ENCODE results near the gene LIPK.
A peak's percentile ranks its signal among the peaks of the same experiment; 100 is the strongest.
"Not testable (repeated sequence)": the region's sequence is repeated elsewhere in the genome, so short reads cannot be mapped to it uniquely, and the experiment has no call there.

The LIPK gene

GRCh38 chr10:88721392-88721791, 15.3 kb downstream of the LIPK start:
- DNase-seq (ENCODE audit: low spot score): no peak

GRCh38 chr10:88725798-88726197, 19.7 kb downstream of the LIPK start:
- no peak for DNase-seq (ENCODE audit: low spot score)

GRCh38 chr10:88728107-88728763, 22.2 kb downstream of the LIPK start:
- DNase-seq (ENCODE audit: low spot score): no peak

GRCh38 chr10:88730864-88731263, 24.8 kb downstream of the LIPK start:
- DNase-seq (ENCODE audit: low spot score): no peak

GRCh38 chr10:88731296-88731695, 25.2 kb downstream of the LIPK start:
- no peak for DNase-seq (ENCODE audit: low spot score)

- no peak for DNase-seq (ENCODE audit: low spot score)
Observed at GRCh38 chr10:88733215-88733614, 27.2 kb downstream of the LIPK start.

GRCh38 chr10:88735661-88736060, 29.6 kb downstream of the LIPK start:
- no peak for DNase-seq (ENCODE audit: low spot score)

GRCh38 chr10:88741921-88742320, 35.9 kb downstream of the LIPK start:
- not testable (repeated sequence) for DNase-seq (ENCODE audit: low spot score)

- no peak for DNase-seq (ENCODE audit: low spot score)
Observed at GRCh38 chr10:88742448-88742847, 36.4 kb downstream of the LIPK start.

GRCh38 chr10:88744002-88744401, 38.0 kb downstream of the LIPK start:
- DNase-seq (ENCODE audit: low spot score): no peak

- no peak for DNase-seq (ENCODE audit: low spot score)
Observed at GRCh38 chr10:88745633-88746032, 39.6 kb downstream of the LIPK start.

GRCh38 chr10:88754287-88754686, 48.2 kb downstream of the LIPK start:
- no peak for DNase-seq (ENCODE audit: low spot score)

GRCh38 chr10:88755753-88756152, 49.7 kb downstream of the LIPK start:
- no peak for DNase-seq (ENCODE audit: low spot score)

- DNase-seq (ENCODE audit: low spot score): no peak
Observed at GRCh38 chr10:88756660-88757059, 50.6 kb downstream of the LIPK start.

- peak; percentile 16 for DNase-seq (ENCODE audit: low spot score)
Observed at GRCh38 chr10:88759366-88760101, 53.5 kb downstream of the LIPK start, which contains the start of gene LIPN. Gene LIPN, plus strand, starts transcription at chr10:88760020. Its CDS starts 1,386 bp downstream, at chr10:88761406.

- DNase-seq (ENCODE audit: low spot score): no peak
Observed at GRCh38 chr10:88762906-88763305, 56.9 kb downstream of the LIPK start.

- DNase-seq (ENCODE audit: low spot score): no peak
Observed at GRCh38 chr10:88763441-88763840, 57.4 kb downstream of the LIPK start.

- no peak for DNase-seq (ENCODE audit: low spot score)
Observed at GRCh38 chr10:88764110-88764509, 58.1 kb downstream of the LIPK start.

GRCh38 chr10:88765816-88766215, 59.8 kb downstream of the LIPK start:
- no peak for DNase-seq (ENCODE audit: low spot score)

- DNase-seq (ENCODE audit: low spot score): no peak
Observed at GRCh38 chr10:88769384-88769783, 63.3 kb downstream of the LIPK start.

GRCh38 chr10:88781206-88781605, 75.2 kb downstream of the LIPK start:
- no peak for DNase-seq (ENCODE audit: low spot score)

- no peak for DNase-seq (ENCODE audit: low spot score)
Observed at GRCh38 chr10:88782222-88782621, 76.2 kb downstream of the LIPK start.

- no peak for DNase-seq (ENCODE audit: low spot score)
Observed at GRCh38 chr10:88783724-88784123, 77.7 kb downstream of the LIPK start.
